HEK293 (cell line): ENCODE measurements around the gene DLG2.

ENCODE experiments used
- CTCF ChIA-PET: fragments of 350-600 bp; formaldehyde crosslinking; extraction: SDS; loops from one replicate; lab custom pipeline; 2021; ENCODE audit warnings: antibody characterized with exemption; lab: Yijun Ruan, JAX
- POLR2A ChIA-PET: fragments of 300-600 bp; formaldehyde crosslinking; extraction: SDS; loops from one replicate; lab custom pipeline; 2020; ENCODE audit warnings: antibody characterized with exemption, inconsistent platforms; lab: Yijun Ruan, JAX
- H3K27ac ChIP-seq: fragments of 200-500 bp; sonication (Bioruptor generic); 2 replicates; pipeline ENCODE4 v1.5.1; 2014; ENCODE audit warnings: low read depth, low read length, control low read depth, inconsistent platforms; ENCODE audit errors: extremely low read depth
- H3K36me3 ChIP-seq, 2 experiments: fragments of 200-500 bp in 1 of 2; sonication (Bioruptor generic) in 1 of 2; 1 replicate in 1 of 2; 2 replicates in 1 of 2; pipeline ENCODE4 v1.5.1; 2014 to 2017; ENCODE audit warnings: inconsistent platforms in 2 of 2, low read length in 2 of 2; ENCODE audit not compliant: control insufficient read depth in 2 of 2, insufficient read depth in 1 of 2
- H3K4me1 ChIP-seq: fragments of 200-500 bp; sonication (Bioruptor generic); 2 replicates; pipeline ENCODE4 v1.5.1; 2014; ENCODE audit warnings: mild to moderate bottlenecking, low read length, inconsistent platforms; ENCODE audit not compliant: control insufficient read depth, insufficient read depth
- H3K4me3 ChIP-seq: 2 replicates; pipeline ENCODE4 v1.5.1; 2011; ENCODE audit warnings: low read depth, mild to moderate bottlenecking, control low read depth, low read length, moderate library complexity
- H3K9me3 ChIP-seq: fragments of 200-500 bp; sonication (Bioruptor generic); 2 replicates; pipeline ENCODE4 v1.5.1; 2014; ENCODE audit warnings: low read depth, low read length, inconsistent platforms; ENCODE audit not compliant: control insufficient read depth, insufficient read depth
- FEZF1 ChIP-seq: fragments of 450-650 bp; formaldehyde crosslinking; IDR thresholded peaks from 2 replicates; pipeline ENCODE4 v1.5.1; 2016; ENCODE audit warnings: missing biosample characterization, missing genetic modification characterization
- KLF1 ChIP-seq: fragments of 450-650 bp; formaldehyde crosslinking; IDR thresholded peaks from 2 replicates; pipeline ENCODE4 v1.5.1; 2016; ENCODE audit warnings: missing biosample characterization, missing genetic modification characterization
- MZF1 ChIP-seq: fragments of 450-650 bp; formaldehyde crosslinking; IDR thresholded peaks from 2 replicates; pipeline ENCODE4 v1.5.1; 2017; ENCODE audit warnings: missing biosample characterization, missing genetic modification characterization, borderline replicate concordance
- ZFP41 ChIP-seq: fragments of 450-650 bp; formaldehyde crosslinking; IDR thresholded peaks from 2 replicates; pipeline ENCODE4 v1.5.1; 2016; ENCODE audit warnings: missing biosample characterization, missing genetic modification characterization, borderline replicate concordance
- ZIC2 ChIP-seq: fragments of 450-650 bp; formaldehyde crosslinking; IDR thresholded peaks from 2 replicates; pipeline ENCODE4 v1.5.1; 2016; ENCODE audit warnings: missing biosample characterization, missing genetic modification characterization
- ZNF174 ChIP-seq: fragments of 450-650 bp; formaldehyde crosslinking; IDR thresholded peaks from 2 replicates; pipeline ENCODE4 v1.5.0; 2017; ENCODE audit warnings: missing biosample characterization, mild to moderate bottlenecking, missing genetic modification characterization
- ZNF202 ChIP-seq: fragments of 450-650 bp; formaldehyde crosslinking; IDR thresholded peaks from 2 replicates; pipeline ENCODE4 v1.5.1; 2016; ENCODE audit warnings: missing biosample characterization, missing genetic modification characterization, borderline replicate concordance
- ZNF221 ChIP-seq: fragments of 450-650 bp; formaldehyde crosslinking; IDR thresholded peaks from 2 replicates; pipeline ENCODE4 v1.5.1; 2017; ENCODE audit warnings: missing biosample characterization, missing genetic modification characterization, borderline replicate concordance
- ZNF26 ChIP-seq: fragments of 450-650 bp; formaldehyde crosslinking; IDR thresholded peaks from 2 replicates; pipeline ENCODE4 v1.5.1; 2016; ENCODE audit warnings: missing biosample characterization, missing genetic modification characterization
- ZNF280C ChIP-seq: fragments of 450-650 bp; formaldehyde crosslinking; IDR thresholded peaks from 2 replicates; pipeline ENCODE4 v1.5.1; 2016; ENCODE audit warnings: missing biosample characterization, missing genetic modification characterization
- ZNF354C ChIP-seq: fragments of 450-650 bp; formaldehyde crosslinking; IDR thresholded peaks from 2 replicates; pipeline ENCODE4 v1.5.1; 2016; ENCODE audit warnings: missing biosample characterization, missing genetic modification characterization, low read depth, borderline replicate concordance
- ZNF610 ChIP-seq: fragments of 450-650 bp; formaldehyde crosslinking; IDR thresholded peaks from 2 replicates; pipeline ENCODE4 v1.5.1; 2016; ENCODE audit warnings: missing biosample characterization, missing genetic modification characterization, borderline replicate concordance
- ZNF623 ChIP-seq: fragments of 450-650 bp; formaldehyde crosslinking; IDR thresholded peaks from 2 replicates; pipeline ENCODE4 v1.5.1; 2016; ENCODE audit warnings: missing biosample characterization, missing genetic modification characterization
- ZNF664 ChIP-seq: fragments of 450-650 bp; formaldehyde crosslinking; IDR thresholded peaks from 2 replicates; pipeline ENCODE4 v1.5.1; 2016; ENCODE audit warnings: missing biosample characterization, missing genetic modification characterization
- ZNF707 ChIP-seq: fragments of 450-650 bp; formaldehyde crosslinking; IDR thresholded peaks from 2 replicates; pipeline ENCODE4 v1.5.1; 2016; ENCODE audit warnings: missing biosample characterization, missing genetic modification characterization
- ZNF776 ChIP-seq: fragments of 450-650 bp; formaldehyde crosslinking; IDR thresholded peaks from 2 replicates; pipeline ENCODE4 v1.5.0; 2017; ENCODE audit warnings: missing biosample characterization, missing genetic modification characterization, borderline replicate concordance
- ZNF791 ChIP-seq: fragments of 450-650 bp; formaldehyde crosslinking; IDR thresholded peaks from 2 replicates; pipeline ENCODE4 v1.5.1; 2016; ENCODE audit warnings: missing biosample characterization, missing genetic modification characterization
- ZNF837 ChIP-seq: fragments of 450-650 bp; formaldehyde crosslinking; IDR thresholded peaks from 2 replicates; pipeline ENCODE4 v1.5.1; 2016; ENCODE audit warnings: missing biosample characterization, missing genetic modification characterization
- ZSCAN16 ChIP-seq: fragments of 450-650 bp; formaldehyde crosslinking; IDR thresholded peaks from 2 replicates; pipeline ENCODE4 v1.5.1; 2016; ENCODE audit warnings: missing biosample characterization, missing genetic modification characterization
- TF ChIP-seq, protein P1 (sequence below): fragments of 450-650 bp; IDR thresholded peaks from 2 replicates; pipeline ENCODE4 v1.5.1; 2018; ENCODE audit warnings: missing biosample characterization, mild to moderate bottlenecking, missing genetic modification characterization
- TF ChIP-seq, protein P2 (sequence below): fragments of 450-650 bp; formaldehyde crosslinking; conservative IDR thresholded peaks from 2 replicates; pipeline ENCODE4 v1.5.1; 2016; ENCODE audit warnings: low read depth, missing biosample characterization, missing genetic modification characterization
- TF ChIP-seq, protein P3 (sequence below): fragments of 450-650 bp; formaldehyde crosslinking; IDR thresholded peaks from 2 replicates; pipeline ENCODE4 v1.5.1; 2016; ENCODE audit warnings: missing biosample characterization, missing genetic modification characterization
- TF ChIP-seq, protein P4 (sequence below): fragments of 450-650 bp; formaldehyde crosslinking; IDR thresholded peaks from 2 replicates; pipeline ENCODE4 v1.5.1; 2016; ENCODE audit warnings: missing biosample characterization, missing genetic modification characterization

The DLG2 gene

DNA sequence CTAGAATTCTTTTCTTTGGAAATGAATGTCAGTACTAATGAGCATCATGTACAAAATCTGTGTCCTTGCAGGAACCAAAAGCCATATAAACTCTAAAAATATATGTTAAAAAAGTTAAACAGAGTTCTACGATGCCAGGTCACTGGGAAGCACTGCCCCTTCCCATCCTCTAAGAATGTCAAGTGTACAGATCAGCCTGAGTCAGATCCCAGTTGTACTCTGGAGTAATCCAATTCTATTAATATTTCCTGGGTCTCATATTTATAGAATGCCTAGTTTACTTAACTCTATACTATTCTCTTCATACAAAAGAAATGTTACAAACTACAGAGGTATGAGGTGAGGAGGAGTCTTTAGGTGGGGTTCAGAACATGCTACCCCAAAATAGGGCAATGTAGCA, 460.1 kb downstream of the DLG2 start:
- no peak for TF ChIP-seq ZNF202 (tag by site-specific recombination)
- TF ChIP-seq ZNF791 (tag by site-specific recombination), result no peak
- no peak for TF ChIP-seq MZF1
- TF ChIP-seq FEZF1, result no peak
- TF ChIP-seq ZNF664 (tag by site-specific recombination), result no peak
- TF ChIP-seq ZNF837 (tag by site-specific recombination), result no peak
- TF ChIP-seq ZFP41 (tag by site-specific recombination), result no peak
- no peak for TF ChIP-seq ZNF221 (tag by site-specific recombination)
- TF ChIP-seq, protein P1, sequence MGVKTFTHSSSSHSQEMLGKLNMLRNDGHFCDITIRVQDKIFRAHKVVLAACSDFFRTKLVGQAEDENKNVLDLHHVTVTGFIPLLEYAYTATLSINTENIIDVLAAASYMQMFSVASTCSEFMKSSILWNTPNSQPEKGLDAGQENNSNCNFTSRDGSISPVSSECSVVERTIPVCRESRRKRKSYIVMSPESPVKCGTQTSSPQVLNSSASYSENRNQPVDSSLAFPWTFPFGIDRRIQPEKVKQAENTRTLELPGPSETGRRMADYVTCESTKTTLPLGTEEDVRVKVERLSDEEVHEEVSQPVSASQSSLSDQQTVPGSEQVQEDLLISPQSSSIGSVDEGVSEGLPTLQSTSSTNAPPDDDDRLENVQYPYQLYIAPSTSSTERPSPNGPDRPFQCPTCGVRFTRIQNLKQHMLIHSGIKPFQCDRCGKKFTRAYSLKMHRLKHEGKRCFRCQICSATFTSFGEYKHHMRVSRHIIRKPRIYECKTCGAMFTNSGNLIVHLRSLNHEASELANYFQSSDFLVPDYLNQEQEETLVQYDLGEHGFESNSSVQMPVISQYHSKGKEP (tag by site-specific recombination), result no peak
- TF ChIP-seq, protein P2, sequence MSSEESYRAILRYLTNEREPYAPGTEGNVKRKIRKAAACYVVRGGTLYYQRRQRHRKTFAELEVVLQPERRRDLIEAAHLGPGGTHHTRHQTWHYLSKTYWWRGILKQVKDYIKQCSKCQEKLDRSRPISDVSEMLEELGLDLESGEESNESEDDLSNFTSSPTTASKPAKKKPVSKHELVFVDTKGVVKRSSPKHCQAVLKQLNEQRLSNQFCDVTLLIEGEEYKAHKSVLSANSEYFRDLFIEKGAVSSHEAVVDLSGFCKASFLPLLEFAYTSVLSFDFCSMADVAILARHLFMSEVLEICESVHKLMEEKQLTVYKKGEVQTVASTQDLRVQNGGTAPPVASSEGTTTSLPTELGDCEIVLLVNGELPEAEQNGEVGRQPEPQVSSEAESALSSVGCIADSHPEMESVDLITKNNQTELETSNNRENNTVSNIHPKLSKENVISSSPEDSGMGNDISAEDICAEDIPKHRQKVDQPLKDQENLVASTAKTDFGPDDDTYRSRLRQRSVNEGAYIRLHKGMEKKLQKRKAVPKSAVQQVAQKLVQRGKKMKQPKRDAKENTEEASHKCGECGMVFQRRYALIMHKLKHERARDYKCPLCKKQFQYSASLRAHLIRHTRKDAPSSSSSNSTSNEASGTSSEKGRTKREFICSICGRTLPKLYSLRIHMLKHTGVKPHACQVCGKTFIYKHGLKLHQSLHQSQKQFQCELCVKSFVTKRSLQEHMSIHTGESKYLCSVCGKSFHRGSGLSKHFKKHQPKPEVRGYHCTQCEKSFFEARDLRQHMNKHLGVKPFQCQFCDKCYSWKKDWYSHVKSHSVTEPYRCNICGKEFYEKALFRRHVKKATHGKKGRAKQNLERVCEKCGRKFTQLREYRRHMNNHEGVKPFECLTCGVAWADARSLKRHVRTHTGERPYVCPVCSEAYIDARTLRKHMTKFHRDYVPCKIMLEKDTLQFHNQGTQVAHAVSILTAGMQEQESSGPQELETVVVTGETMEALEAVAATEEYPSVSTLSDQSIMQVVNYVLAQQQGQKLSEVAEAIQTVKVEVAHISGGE (tag by site-specific recombination), result no peak
- no peak for TF ChIP-seq ZSCAN16 (tag by site-specific recombination)
- ChIA-PET CTCF (no interaction called here), POLR2A (no interaction called here)
- H3K4me3 ChIP-seq, result no peak overlapping the region
- H3K4me1 ChIP-seq, result no peaks in the 10 kb centered on the region
- no peaks in the 10 kb centered on the region for H3K36me3 ChIP-seq
- no peaks in the 10 kb centered on the region for H3K9me3 ChIP-seq
- no peak overlapping the region for H3K27ac ChIP-seq

DNA sequence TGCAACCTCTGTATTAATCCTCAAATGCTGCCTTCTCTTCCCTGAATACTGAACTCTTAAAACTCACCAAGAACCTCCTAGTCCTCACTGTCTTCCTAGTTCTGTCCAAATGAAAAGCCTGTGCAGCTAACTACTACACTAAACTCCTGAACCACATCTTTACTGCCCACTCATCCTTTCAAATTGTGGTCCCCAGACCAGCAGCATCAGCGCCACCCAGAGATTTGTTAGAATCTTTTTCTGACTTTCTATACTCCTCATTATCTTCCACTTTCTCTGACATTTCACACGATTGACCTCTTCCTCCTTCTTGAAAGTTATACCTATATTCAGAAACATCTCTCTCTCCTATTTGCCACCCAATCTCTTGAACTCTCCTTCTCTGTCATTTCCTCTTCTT, 461.3 kb downstream of the DLG2 start:
- Histone ChIP-seq H3K27ac (no peak overlapping the region), H3K36me3 (no peaks in the 10 kb centered on the region), H3K4me1 (no peaks in the 10 kb centered on the region), H3K4me3 (no peak overlapping the region), H3K9me3 (no peaks in the 10 kb centered on the region)
- CTCF ChIA-PET, result interaction anchor here (0.6 kb wide), 1 partner anchor 225 kb away, joined by 4 read pairs; no protein-coding TSS in a partner anchor
- POLR2A ChIA-PET, result no interaction called here
- TF ChIP-seq, protein P3, sequence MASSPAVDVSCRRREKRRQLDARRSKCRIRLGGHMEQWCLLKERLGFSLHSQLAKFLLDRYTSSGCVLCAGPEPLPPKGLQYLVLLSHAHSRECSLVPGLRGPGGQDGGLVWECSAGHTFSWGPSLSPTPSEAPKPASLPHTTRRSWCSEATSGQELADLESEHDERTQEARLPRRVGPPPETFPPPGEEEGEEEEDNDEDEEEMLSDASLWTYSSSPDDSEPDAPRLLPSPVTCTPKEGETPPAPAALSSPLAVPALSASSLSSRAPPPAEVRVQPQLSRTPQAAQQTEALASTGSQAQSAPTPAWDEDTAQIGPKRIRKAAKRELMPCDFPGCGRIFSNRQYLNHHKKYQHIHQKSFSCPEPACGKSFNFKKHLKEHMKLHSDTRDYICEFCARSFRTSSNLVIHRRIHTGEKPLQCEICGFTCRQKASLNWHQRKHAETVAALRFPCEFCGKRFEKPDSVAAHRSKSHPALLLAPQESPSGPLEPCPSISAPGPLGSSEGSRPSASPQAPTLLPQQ (tag by site-specific recombination), result no peak
- TF ChIP-seq ZNF623 (tag by site-specific recombination) (no peak), ZNF707 (tag by site-specific recombination) (no peak), ZNF280C (tag by site-specific recombination) (no peak), ZIC2 (tag by site-specific recombination) (no peak), ZNF26 (tag by site-specific recombination) (no peak), ZNF354C (tag by site-specific recombination) (no peak), KLF1 (tag by site-specific recombination) (no peak), ZNF610 (no peak), FEZF1 (no peak), ZNF776 (tag by site-specific recombination) (no peak), ZNF174 (tag by site-specific recombination) (no peak)
- TF ChIP-seq, protein P4, sequence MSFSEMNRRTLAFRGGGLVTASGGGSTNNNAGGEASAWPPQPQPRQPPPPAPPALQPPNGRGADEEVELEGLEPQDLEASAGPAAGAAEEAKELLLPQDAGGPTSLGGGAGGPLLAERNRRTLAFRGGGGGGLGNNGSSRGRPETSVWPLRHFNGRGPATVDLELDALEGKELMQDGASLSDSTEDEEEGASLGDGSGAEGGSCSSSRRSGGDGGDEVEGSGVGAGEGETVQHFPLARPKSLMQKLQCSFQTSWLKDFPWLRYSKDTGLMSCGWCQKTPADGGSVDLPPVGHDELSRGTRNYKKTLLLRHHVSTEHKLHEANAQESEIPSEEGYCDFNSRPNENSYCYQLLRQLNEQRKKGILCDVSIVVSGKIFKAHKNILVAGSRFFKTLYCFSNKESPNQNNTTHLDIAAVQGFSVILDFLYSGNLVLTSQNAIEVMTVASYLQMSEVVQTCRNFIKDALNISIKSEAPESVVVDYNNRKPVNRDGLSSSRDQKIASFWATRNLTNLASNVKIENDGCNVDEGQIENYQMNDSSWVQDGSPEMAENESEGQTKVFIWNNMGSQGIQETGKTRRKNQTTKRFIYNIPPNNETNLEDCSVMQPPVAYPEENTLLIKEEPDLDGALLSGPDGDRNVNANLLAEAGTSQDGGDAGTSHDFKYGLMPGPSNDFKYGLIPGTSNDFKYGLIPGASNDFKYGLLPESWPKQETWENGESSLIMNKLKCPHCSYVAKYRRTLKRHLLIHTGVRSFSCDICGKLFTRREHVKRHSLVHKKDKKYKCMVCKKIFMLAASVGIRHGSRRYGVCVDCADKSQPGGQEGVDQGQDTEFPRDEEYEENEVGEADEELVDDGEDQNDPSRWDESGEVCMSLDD, result no peak
